ENCODE measurements around the gene MOXD1.

DNA sequence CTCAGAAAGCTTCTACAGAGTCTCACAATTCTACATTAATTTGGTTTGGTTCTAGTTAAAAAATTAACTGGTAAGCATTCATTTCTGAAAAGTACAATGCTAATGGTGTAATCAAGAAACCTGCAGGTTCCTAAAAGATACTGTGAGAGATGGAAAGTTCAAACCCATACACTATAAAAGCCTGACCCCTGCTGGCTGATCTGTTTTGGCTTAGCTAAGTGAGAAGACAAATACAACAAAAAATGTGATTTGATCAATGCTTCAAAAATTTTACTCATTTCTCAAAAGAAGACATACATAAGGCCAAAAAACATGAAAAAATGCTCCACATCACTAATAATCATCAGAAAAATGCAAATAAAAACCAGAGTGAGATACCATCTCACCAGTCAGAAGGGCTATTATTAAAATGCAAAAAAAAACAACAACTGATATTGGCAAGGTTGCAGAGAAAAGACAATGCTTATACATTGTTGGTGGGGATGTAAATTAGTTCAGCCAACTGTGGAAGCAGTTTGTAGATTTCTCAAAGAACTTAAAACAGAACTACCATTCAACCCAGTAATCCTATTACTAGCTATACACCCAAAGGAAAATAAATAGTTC is 102.8 kb downstream of the MOXD1 start:
- TF ChIP-seq, protein P1, sequence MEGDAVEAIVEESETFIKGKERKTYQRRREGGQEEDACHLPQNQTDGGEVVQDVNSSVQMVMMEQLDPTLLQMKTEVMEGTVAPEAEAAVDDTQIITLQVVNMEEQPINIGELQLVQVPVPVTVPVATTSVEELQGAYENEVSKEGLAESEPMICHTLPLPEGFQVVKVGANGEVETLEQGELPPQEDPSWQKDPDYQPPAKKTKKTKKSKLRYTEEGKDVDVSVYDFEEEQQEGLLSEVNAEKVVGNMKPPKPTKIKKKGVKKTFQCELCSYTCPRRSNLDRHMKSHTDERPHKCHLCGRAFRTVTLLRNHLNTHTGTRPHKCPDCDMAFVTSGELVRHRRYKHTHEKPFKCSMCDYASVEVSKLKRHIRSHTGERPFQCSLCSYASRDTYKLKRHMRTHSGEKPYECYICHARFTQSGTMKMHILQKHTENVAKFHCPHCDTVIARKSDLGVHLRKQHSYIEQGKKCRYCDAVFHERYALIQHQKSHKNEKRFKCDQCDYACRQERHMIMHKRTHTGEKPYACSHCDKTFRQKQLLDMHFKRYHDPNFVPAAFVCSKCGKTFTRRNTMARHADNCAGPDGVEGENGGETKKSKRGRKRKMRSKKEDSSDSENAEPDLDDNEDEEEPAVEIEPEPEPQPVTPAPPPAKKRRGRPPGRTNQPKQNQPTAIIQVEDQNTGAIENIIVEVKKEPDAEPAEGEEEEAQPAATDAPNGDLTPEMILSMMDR (IDR thresholded peaks at IDR 0.05): peak in 5 of 6 experiments; percentile 50 to 67 (median 63)
- no peak for TF ChIP-seq POLR2A (IDR thresholded peaks at IDR 0.05)
